Lower lobe of right lung (tissue), 2 donors: ENCODE data around the gene SERGEF. TPM values are rescaled to one million over a fixed set of nuclear protein-coding genes. Genes with fewer than 3 reads are reported as not detected.

Experiments
- ATAC-seq, 2 donors: fragments of 200-7000 bp; cut with Tn5 transposase; one replicate each; pipeline ENCODE4 v1.9.1; 2020 to 2022; ENCODE audit warnings: mild to moderate bottlenecking in 2 of 2, moderate library complexity in 2 of 2
- DNase-seq: peaks from one replicate; pipeline ENCODE4 v3.0.0-alpha.2; 2020
- H3K27ac ChIP-seq: fragments of 200-600 bp; one replicate; pipeline ENCODE4 v1.8.0; 2022
- H3K27me3 ChIP-seq: fragments of 200-600 bp; one replicate; pipeline ENCODE4 v1.8.0; 2022; ENCODE audit warnings: low read depth
- H3K36me3 ChIP-seq: fragments of 200-600 bp; one replicate; pipeline ENCODE4 v1.8.0; 2022; ENCODE audit warnings: mild to moderate bottlenecking
- H3K4me1 ChIP-seq: fragments of 200-600 bp; one replicate; pipeline ENCODE4 v1.8.0; 2022
- H3K4me3 ChIP-seq: fragments of 200-600 bp; one replicate; pipeline ENCODE4 v1.8.0; 2022; ENCODE audit warnings: mild to moderate bottlenecking
- H3K9me3 ChIP-seq: fragments of 200-600 bp; one replicate; pipeline ENCODE4 v1.8.0; 2022
- CTCF ChIP-seq: fragments of 200-600 bp; IDR thresholded peaks from one replicate; pipeline ENCODE4 v1.8.0; 2022; ENCODE audit warnings: antibody characterized with exemption, mild to moderate bottlenecking
- intact Hi-C: fragments of 100-400 bp; cut with DNase I; formaldehyde crosslinking; loops from one replicate; pipeline ENCODE4 v1.11.0; 2022
- total RNA-seq: library from RNA; stranded (reverse); fragmentation: NEBNext Ultra II Directional; extraction: Animal tissue kit (Norgen Biotek cat#: 25700); gene quantifications from one replicate; pipeline ENCODE4 v1.2.1, GENCODE V29; 2021
- donor health status: DM: no; HTN: yes; CAD: no; lungs with severe emphysema.

The SERGEF gene
- total RNA-seq, 1 donor from 2014 or later = 28.4 TPM

- intact Hi-C loops = no loop called here
- TF ChIP-seq CTCF = no peak
These were observed 78.7 kb downstream of the SERGEF start for GRCh38 chr11:17934194-17934593.

GRCh38 chr11:17933708-17934107 is 79.1 kb downstream of the SERGEF start:
- intact Hi-C loops = no loop called here
- no peaks in the 10 kb centered on the region for H3K27me3 ChIP-seq
- DNase-seq (no peak), ATAC-seq (no peak)
- no peak overlapping the region for H3K4me3 ChIP-seq
- no peaks in the 10 kb centered on the region for H3K4me1 ChIP-seq
- H3K36me3 ChIP-seq = no peaks in the 10 kb centered on the region
- TF ChIP-seq CTCF = no peak
- H3K9me3 ChIP-seq = no peaks in the 10 kb centered on the region
- no peak overlapping the region for H3K27ac ChIP-seq

More at GRCh38 chr11:17934194-17934593, 78.7 kb downstream of the SERGEF start:
- Histone ChIP-seq H3K27ac (no peak overlapping the region), H3K4me1 (no peaks in the 10 kb centered on the region), H3K4me3 (no peak overlapping the region), H3K9me3 (no peaks in the 10 kb centered on the region), H3K36me3 (no peaks in the 10 kb centered on the region), H3K27me3 (no peaks in the 10 kb centered on the region)
- no peak for DNase-seq
- ATAC-seq = no peak

- Histone ChIP-seq H3K4me3 (no peak overlapping the region), H3K4me1 (peaks cover 4% of the 10 kb centered on the region), H3K9me3 (no peaks in the 10 kb centered on the region), H3K27me3 (no peaks in the 10 kb centered on the region), H3K36me3 (no peaks in the 10 kb centered on the region), H3K27ac (no peak overlapping the region)
- intact Hi-C loops = no loop called here
- no peak for TF ChIP-seq CTCF
- ATAC-seq (no peak), DNase-seq (no peak)
These were observed 80.4 kb downstream of the SERGEF start for GRCh38 chr11:17932472-17932871.

GRCh38 chr11:17931595-17931994 is 81.3 kb downstream of the SERGEF start:
- H3K4me3 ChIP-seq = no peak overlapping the region
- ATAC-seq = no peak
- no peak for DNase-seq
- H3K9me3 ChIP-seq = no peaks in the 10 kb centered on the region
- H3K36me3 ChIP-seq = no peaks in the 10 kb centered on the region
- H3K27ac ChIP-seq = no peak overlapping the region
- no peak for TF ChIP-seq CTCF
- peaks cover 4% of the 10 kb centered on the region for H3K4me1 ChIP-seq
- H3K27me3 ChIP-seq = no peaks in the 10 kb centered on the region
- intact Hi-C loops = no loop called here

- Histone ChIP-seq H3K9me3 (no peaks in the 10 kb centered on the region), H3K4me3 (no peak overlapping the region), H3K27me3 (no peaks in the 10 kb centered on the region), H3K4me1 (peaks cover 4% of the 10 kb centered on the region), H3K27ac (no peak overlapping the region), H3K36me3 (no peaks in the 10 kb centered on the region)
- no peak for ATAC-seq
- no peak for TF ChIP-seq CTCF
- DNase-seq = no peak
- intact Hi-C loops = no loop called here
These were observed 82.2 kb downstream of the SERGEF start for GRCh38 chr11:17930544-17931125.
